ENCODE results near the gene CCDC169.

Gene CCDC169

DNA sequence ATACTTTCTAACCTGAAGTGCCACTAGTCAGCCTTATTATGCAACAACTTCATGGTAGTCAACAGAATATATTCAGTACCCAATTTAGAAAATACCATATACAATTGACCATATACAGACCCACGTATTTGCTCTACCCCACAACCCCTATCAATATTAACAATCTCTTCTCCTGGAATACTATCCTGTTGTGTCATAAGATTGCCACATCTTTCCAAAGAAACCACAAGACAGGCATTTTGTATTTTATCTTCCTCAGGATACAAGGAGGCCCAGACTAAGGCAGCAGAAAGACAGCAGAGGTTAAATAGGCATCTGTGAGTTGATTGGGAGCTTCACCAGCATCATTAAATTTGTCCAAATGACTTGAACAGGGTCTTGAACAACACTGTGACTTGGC is 44.1 kb upstream of the CCDC169 start:
- TF ChIP-seq ZNF70 (CRISPR knock-in tag; IDR thresholded peaks at IDR 0.05) (no peak), ZNF565 (CRISPR knock-in tag; conservative IDR thresholded peaks at IDR 0.05; ENCODE audit: low read depth) (no peak), OSR1 (CRISPR knock-in tag; IDR thresholded peaks at IDR 0.05) (no peak), BACH2 (CRISPR knock-in tag; IDR thresholded peaks at IDR 0.05; ENCODE audit: borderline replicate concordance) (no peak), GLIS3 (CRISPR knock-in tag; IDR thresholded peaks at IDR 0.05) (no peak), RARB (CRISPR knock-in tag; IDR thresholded peaks at IDR 0.05) (no peak), CSDC2 (CRISPR knock-in tag; IDR thresholded peaks at IDR 0.05) (no peak), SNAI2 (CRISPR knock-in tag; IDR thresholded peaks at IDR 0.05) (no peak), PPARA (CRISPR knock-in tag; IDR thresholded peaks at IDR 0.05; ENCODE audit: borderline replicate concordance) (no peak), ZNF8 (CRISPR knock-in tag; IDR thresholded peaks at IDR 0.05) (no peak)
- TF ChIP-seq, protein P1, sequence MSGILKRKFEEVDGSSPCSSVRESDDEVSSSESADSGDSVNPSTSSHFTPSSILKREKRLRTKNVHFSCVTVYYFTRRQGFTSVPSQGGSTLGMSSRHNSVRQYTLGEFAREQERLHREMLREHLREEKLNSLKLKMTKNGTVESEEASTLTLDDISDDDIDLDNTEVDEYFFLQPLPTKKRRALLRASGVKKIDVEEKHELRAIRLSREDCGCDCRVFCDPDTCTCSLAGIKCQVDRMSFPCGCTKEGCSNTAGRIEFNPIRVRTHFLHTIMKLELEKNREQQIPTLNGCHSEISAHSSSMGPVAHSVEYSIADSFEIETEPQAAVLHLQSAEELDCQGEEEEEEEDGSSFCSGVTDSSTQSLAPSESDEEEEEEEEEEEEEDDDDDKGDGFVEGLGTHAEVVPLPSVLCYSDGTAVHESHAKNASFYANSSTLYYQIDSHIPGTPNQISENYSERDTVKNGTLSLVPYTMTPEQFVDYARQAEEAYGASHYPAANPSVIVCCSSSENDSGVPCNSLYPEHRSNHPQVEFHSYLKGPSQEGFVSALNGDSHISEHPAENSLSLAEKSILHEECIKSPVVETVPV (CRISPR knock-in tag; IDR thresholded peaks at IDR 0.05) = no peak
- TF ChIP-seq, protein P2, sequence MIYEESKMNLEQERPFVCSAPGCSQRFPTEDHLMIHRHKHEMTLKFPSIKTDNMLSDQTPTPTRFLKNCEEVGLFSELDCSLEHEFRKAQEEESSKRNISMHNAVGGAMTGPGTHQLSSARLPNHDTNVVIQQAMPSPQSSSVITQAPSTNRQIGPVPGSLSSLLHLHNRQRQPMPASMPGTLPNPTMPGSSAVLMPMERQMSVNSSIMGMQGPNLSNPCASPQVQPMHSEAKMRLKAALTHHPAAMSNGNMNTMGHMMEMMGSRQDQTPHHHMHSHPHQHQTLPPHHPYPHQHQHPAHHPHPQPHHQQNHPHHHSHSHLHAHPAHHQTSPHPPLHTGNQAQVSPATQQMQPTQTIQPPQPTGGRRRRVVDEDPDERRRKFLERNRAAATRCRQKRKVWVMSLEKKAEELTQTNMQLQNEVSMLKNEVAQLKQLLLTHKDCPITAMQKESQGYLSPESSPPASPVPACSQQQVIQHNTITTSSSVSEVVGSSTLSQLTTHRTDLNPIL (CRISPR knock-in tag; IDR thresholded peaks at IDR 0.05; ENCODE audit: low read depth) = no peak
- ATAC-seq = no peak

DNA sequence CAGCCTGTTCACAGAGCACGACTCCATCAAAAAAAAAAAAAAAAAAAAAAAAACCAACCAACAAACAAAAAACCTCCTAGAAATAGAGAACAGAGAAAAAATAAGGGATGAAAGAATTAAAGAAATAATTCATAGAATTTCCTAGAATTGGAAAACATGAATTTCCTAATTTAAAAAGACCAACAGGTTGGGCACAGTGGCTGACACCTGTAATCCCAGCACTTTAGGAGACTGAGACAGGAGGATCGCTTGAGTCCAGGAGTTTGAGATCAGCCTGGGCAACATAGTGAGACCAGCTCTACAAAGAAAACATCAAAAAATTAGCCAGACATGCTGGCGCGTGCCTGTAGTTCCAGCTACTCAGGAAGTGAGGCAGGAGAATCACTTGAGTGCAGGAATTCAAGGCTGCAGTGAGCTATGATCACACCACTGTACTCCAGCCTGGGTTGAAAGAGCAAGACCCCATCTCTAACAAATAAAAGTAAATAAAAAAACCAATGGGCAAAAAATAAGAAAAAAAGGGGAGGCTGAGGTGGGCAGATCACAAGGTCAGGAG is 42.1 kb upstream of the CCDC169 start:
- no peak for ATAC-seq
- TF ChIP-seq ZC3H10 (CRISPR knock-in tag; IDR thresholded peaks at IDR 0.05) = no peak
- no peak for TF ChIP-seq SNAI2 (CRISPR knock-in tag; IDR thresholded peaks at IDR 0.05)
- TF ChIP-seq, protein P3, sequence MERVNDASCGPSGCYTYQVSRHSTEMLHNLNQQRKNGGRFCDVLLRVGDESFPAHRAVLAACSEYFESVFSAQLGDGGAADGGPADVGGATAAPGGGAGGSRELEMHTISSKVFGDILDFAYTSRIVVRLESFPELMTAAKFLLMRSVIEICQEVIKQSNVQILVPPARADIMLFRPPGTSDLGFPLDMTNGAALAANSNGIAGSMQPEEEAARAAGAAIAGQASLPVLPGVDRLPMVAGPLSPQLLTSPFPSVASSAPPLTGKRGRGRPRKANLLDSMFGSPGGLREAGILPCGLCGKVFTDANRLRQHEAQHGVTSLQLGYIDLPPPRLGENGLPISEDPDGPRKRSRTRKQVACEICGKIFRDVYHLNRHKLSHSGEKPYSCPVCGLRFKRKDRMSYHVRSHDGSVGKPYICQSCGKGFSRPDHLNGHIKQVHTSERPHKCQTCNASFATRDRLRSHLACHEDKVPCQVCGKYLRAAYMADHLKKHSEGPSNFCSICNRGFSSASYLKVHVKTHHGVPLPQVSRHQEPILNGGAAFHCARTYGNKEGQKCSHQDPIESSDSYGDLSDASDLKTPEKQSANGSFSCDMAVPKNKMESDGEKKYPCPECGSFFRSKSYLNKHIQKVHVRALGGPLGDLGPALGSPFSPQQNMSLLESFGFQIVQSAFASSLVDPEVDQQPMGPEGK (CRISPR knock-in tag; IDR thresholded peaks at IDR 0.05; ENCODE audit: borderline replicate concordance) = no peak
- TF ChIP-seq ZNF70 (CRISPR knock-in tag; IDR thresholded peaks at IDR 0.05) = no peak

DNA sequence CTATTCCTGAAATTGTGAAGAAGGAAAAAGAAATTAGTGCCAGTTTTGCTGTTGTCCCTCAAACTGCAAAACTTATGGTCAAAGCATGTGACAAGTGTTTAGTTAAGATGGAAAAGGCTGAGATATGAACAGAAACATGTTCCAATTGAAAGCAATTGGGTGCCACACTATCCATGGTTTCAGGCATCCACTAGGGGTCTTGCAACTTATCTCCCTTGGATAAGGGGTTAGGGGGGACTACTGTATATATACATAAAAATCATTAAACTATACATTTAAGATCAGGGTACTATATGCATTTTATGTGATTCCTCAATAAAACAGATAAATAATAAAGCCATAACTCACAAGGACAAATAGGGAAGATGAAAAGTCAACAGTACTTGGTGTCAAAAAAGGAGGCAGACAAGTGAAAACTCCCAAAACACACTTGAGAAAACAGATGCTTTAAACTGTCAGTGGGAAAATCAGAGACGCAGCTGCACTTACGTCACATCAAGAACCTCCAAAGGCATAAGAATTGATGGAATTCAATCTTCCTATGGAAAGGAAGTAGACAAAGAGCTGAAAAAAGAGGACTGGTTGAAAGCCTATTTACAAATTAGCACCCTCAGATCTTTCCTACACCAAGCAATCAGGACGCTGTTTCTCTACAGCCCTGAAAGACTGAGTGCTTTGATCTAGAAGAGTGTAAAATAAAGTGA is 40.5 kb upstream of the CCDC169 start:
- TF ChIP-seq, protein P2 (CRISPR knock-in tag; IDR thresholded peaks at IDR 0.05; ENCODE audit: low read depth) = no peak
- TF ChIP-seq ZNF8 (CRISPR knock-in tag; IDR thresholded peaks at IDR 0.05) = no peak
- no peak for TF ChIP-seq TCF4 (CRISPR knock-in tag; IDR thresholded peaks at IDR 0.05; ENCODE audit: borderline replicate concordance)
- no peak for TF ChIP-seq BACH2 (CRISPR knock-in tag; IDR thresholded peaks at IDR 0.05; ENCODE audit: borderline replicate concordance)
- no peak for TF ChIP-seq TOX (CRISPR knock-in tag; IDR thresholded peaks at IDR 0.05; ENCODE audit: borderline replicate concordance)
- TF ChIP-seq GLIS3 (CRISPR knock-in tag; IDR thresholded peaks at IDR 0.05) = no peak
- TF ChIP-seq ZC3H10 (CRISPR knock-in tag; IDR thresholded peaks at IDR 0.05) = no peak
- TF ChIP-seq ZNF70 (CRISPR knock-in tag; IDR thresholded peaks at IDR 0.05) = no peak
- no peak for TF ChIP-seq ESRRG (CRISPR knock-in tag; IDR thresholded peaks at IDR 0.05)
- TF ChIP-seq ZNF565 (CRISPR knock-in tag; conservative IDR thresholded peaks at IDR 0.05; ENCODE audit: low read depth) = no peak
- no peak for TF ChIP-seq OSR1 (CRISPR knock-in tag; IDR thresholded peaks at IDR 0.05)
- TF ChIP-seq SNAI2 (CRISPR knock-in tag; IDR thresholded peaks at IDR 0.05) = no peak
- TF ChIP-seq, protein P3 (CRISPR knock-in tag; IDR thresholded peaks at IDR 0.05; ENCODE audit: borderline replicate concordance) = no peak
- TF ChIP-seq, protein P4, sequence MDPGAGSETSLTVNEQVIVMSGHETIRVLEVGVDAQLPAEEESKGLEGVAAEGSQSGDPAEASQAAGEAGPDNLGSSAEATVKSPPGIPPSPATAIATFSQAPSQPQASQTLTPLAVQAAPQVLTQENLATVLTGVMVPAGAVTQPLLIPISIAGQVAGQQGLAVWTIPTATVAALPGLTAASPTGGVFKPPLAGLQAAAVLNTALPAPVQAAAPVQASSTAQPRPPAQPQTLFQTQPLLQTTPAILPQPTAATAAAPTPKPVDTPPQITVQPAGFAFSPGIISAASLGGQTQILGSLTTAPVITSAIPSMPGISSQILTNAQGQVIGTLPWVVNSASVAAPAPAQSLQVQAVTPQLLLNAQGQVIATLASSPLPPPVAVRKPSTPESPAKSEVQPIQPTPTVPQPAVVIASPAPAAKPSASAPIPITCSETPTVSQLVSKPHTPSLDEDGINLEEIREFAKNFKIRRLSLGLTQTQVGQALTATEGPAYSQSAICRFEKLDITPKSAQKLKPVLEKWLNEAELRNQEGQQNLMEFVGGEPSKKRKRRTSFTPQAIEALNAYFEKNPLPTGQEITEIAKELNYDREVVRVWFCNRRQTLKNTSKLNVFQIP (CRISPR knock-in tag; IDR thresholded peaks at IDR 0.05; ENCODE audit: borderline replicate concordance, low read depth) = no peak
- TF ChIP-seq ARNTL (CRISPR knock-in tag; IDR thresholded peaks at IDR 0.05; ENCODE audit: borderline replicate concordance, low read depth) = no peak
- TF ChIP-seq ISL1 (CRISPR knock-in tag; IDR thresholded peaks at IDR 0.05) = no peak
- TF ChIP-seq, protein P1 (CRISPR knock-in tag; IDR thresholded peaks at IDR 0.05) = no peak
- TF ChIP-seq CSDC2 (CRISPR knock-in tag; IDR thresholded peaks at IDR 0.05) = no peak
- no peak for TF ChIP-seq RARB (CRISPR knock-in tag; IDR thresholded peaks at IDR 0.05)
- TF ChIP-seq, protein P5, sequence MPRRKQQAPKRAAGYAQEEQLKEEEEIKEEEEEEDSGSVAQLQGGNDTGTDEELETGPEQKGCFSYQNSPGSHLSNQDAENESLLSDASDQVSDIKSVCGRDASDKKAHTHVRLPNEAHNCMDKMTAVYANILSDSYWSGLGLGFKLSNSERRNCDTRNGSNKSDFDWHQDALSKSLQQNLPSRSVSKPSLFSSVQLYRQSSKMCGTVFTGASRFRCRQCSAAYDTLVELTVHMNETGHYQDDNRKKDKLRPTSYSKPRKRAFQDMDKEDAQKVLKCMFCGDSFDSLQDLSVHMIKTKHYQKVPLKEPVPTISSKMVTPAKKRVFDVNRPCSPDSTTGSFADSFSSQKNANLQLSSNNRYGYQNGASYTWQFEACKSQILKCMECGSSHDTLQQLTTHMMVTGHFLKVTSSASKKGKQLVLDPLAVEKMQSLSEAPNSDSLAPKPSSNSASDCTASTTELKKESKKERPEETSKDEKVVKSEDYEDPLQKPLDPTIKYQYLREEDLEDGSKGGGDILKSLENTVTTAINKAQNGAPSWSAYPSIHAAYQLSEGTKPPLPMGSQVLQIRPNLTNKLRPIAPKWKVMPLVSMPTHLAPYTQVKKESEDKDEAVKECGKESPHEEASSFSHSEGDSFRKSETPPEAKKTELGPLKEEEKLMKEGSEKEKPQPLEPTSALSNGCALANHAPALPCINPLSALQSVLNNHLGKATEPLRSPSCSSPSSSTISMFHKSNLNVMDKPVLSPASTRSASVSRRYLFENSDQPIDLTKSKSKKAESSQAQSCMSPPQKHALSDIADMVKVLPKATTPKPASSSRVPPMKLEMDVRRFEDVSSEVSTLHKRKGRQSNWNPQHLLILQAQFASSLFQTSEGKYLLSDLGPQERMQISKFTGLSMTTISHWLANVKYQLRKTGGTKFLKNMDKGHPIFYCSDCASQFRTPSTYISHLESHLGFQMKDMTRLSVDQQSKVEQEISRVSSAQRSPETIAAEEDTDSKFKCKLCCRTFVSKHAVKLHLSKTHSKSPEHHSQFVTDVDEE (CRISPR knock-in tag; IDR thresholded peaks at IDR 0.05) = no peak

More for the DNA sequence above, 40.5 kb upstream of the CCDC169 start:
- no peak for ATAC-seq
